K562 (cell line): ENCODE data around the gene HAPSTR1. TPM values are rescaled to one million over a fixed set of nuclear protein-coding genes. Genes with fewer than 3 reads are reported as not detected.

ENCODE experiments used
- CHD1 ChIP-seq: fragments of 200-600 bp; sonication (generic); IDR thresholded peaks from one replicate; pipeline ENCODE4 v1.6.1; 2012; ENCODE audit warnings: mild to moderate bottlenecking, moderate library complexity, low read length, inconsistent platforms
- CREM ChIP-seq: IDR thresholded peaks from 2 replicates; pipeline ENCODE4 v1.6.1; 2014; ENCODE audit warnings: antibody characterized with exemption, low read depth
- GTF2A2 ChIP-seq: IDR thresholded peaks from 2 replicates; pipeline ENCODE4 v1.6.1; 2016; ENCODE audit warnings: mild to moderate bottlenecking, missing genetic modification characterization, missing compliant biosample characterization
- HIVEP1 ChIP-seq: fragments of 250-450 bp; sonication (Bioruptor Pico); IDR thresholded peaks from 2 replicates; pipeline ENCODE4 v1.4.0; 2020; ENCODE audit warnings: mild to moderate bottlenecking
- KAT2B ChIP-seq: IDR thresholded peaks from one replicate; pipeline ENCODE4 v1.6.1; 2012; ENCODE audit warnings: low read depth, mild to moderate bottlenecking, control low read depth, inconsistent platforms, low read length, moderate library complexity
- KHSRP ChIP-seq: fragments of 450-650 bp; IDR thresholded peaks from 2 replicates; pipeline ENCODE4 v1.6.1; 2017
- PRDM10 ChIP-seq: fragments of 450-650 bp; IDR thresholded peaks from 2 replicates; pipeline ENCODE4 v1.6.1; 2018; ENCODE audit not compliant: partially characterized antibody
- RERE ChIP-seq: sonication (generic); formaldehyde crosslinking; IDR thresholded peaks from 2 replicates; pipeline ENCODE4 v1.8.0; 2023; ENCODE audit warnings: missing genetic modification reagents, mild to moderate bottlenecking, borderline replicate concordance
- RFX7 ChIP-seq: fragments of 250-450 bp; sonication (Bioruptor Pico); IDR thresholded peaks from 2 replicates; pipeline ENCODE4 v1.5.1; 2021; ENCODE audit warnings: mild to moderate bottlenecking
- SRF ChIP-seq, 2 experiments: fragments of 250-450, 450-650 bp in 1 of 2; sonication (Bioruptor Pico) in 1 of 2; sonication (generic) in 1 of 2; formaldehyde crosslinking; IDR thresholded peaks; 2 replicates each; pipeline versions ENCODE4 v1.5.0 to v1.5.1; 2020 to 2022; ENCODE audit warnings: mild to moderate bottlenecking in 1 of 2, missing genetic modification reagents in 1 of 2
- TAL1 ChIP-seq: fragments of 450-650 bp; IDR thresholded peaks from 2 replicates; pipeline ENCODE4 v1.6.1; 2016; ENCODE audit warnings: mild to moderate bottlenecking
- ZBTB9 ChIP-seq: fragments of 450-650 bp; formaldehyde crosslinking; IDR thresholded peaks from 2 replicates; pipeline ENCODE4 v1.4.0; 2020; ENCODE audit warnings: mild to moderate bottlenecking, moderate library complexity
- ZEB2 ChIP-seq: fragments of 450-650 bp; IDR thresholded peaks from 2 replicates; pipeline ENCODE4 v1.6.1; 2016
- ZNF41 ChIP-seq: fragments of 250-450 bp; sonication (Bioruptor Pico); conservative IDR thresholded peaks from 2 replicates; pipeline ENCODE4 v1.4.0; 2020; ENCODE audit warnings: mild to moderate bottlenecking
- ZNF431 ChIP-seq: sonication (generic); formaldehyde crosslinking; IDR thresholded peaks from 2 replicates; pipeline ENCODE4 v1.8.0; 2022; ENCODE audit warnings: mild to moderate bottlenecking, missing genetic modification reagents
- ZSCAN29 ChIP-seq: fragments of 450-650 bp; IDR thresholded peaks from 2 replicates; pipeline ENCODE4 v1.6.1; 2017
- polyA plus RNA-seq, 8 experiments: library from polyadenylated mRNA; depleted of rRNA in 4 of 8; stranded (reverse) in 5 of 8; unstranded in 3 of 8; fragments of >200 nt; fragmentation: Nextera tagmentation in 2 of 8; fragmentation: Illumina TruSeq in 1 of 8; extraction: Ambion mirVana in 2 of 8; extraction: Trizol in 1 of 8; gene quantifications; 2 replicates each; pipeline versions ENCODE4 v1.2.1 to v1.2.3, GENCODE V29; 2011 to 2014; ENCODE audit warnings: inconsistent platforms in 1 of 8, missing spikeins in 1 of 8
- total RNA-seq, 7 experiments: library from RNA; depleted of rRNA in 6 of 7; stranded (reverse); fragments of >200 nt in 6 of 7; fragmentation: Illumina TruSeq in 2 of 7; extraction: Trizol in 2 of 7; gene quantifications; 2 replicates each; pipeline versions ENCODE4 v1.2.1 to v1.2.3, GENCODE V29; 2011 to 2021; ENCODE audit warnings: low replicate concordance in 1 of 7
- TF ChIP-seq, protein P1 (sequence below): fragments of 250-450 bp; sonication (Bioruptor Pico); IDR thresholded peaks from 2 replicates; pipeline ENCODE4 v1.5.0; 2021

Gene HAPSTR1
- total and polyA plus RNA-seq, 9 of the 15 experiments (the other 6 are each of a cell fraction or from before 2014, with no cell fraction given), result 10.8 to 67.9 (median 36.5) TPM

DNA sequence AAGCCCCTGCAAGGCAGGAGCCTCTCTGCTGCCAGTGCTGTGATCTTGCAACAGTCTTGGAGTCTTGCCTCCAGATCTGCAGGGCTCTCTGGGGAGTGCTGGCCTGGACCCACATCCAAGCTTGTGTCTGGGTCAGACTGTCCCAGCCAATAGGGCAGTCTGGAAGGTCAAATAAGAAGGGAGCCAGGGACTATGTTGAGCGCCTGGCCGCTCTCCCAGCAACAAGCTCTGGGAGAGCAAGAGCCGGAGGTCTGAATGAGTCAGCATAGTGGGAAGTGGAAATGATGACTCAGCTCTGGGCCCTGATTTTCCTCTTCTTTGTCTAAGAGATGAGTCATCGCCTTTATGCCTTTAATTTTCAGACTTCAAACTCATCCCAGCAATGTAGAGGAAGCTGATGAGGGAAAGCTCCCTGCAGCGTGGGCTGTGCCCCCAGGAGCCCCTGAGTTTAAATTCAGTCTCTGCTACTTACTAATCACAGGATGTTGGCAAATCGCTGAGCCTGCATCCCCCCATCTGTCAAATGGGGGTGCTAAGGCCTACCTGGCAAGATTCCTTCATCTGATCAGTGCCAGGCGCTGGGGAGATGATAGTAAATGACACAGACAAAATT, 43.6 kb upstream of the HAPSTR1 start (continued):
- no peak for TF ChIP-seq RERE (CRISPR knock-in tag)
- peak; percentile 31; the same call in 1 of the 2 replicates for TF ChIP-seq CREM
- TF ChIP-seq KHSRP, result no peak
- no peak for TF ChIP-seq SRF (CRISPR knock-in tag; IDR thresholded peaks at IDR 0.05)
- no peak for TF ChIP-seq ZBTB9 (CRISPR knock-in tag)
- no peak for TF ChIP-seq KAT2B
- TF ChIP-seq, protein P1, sequence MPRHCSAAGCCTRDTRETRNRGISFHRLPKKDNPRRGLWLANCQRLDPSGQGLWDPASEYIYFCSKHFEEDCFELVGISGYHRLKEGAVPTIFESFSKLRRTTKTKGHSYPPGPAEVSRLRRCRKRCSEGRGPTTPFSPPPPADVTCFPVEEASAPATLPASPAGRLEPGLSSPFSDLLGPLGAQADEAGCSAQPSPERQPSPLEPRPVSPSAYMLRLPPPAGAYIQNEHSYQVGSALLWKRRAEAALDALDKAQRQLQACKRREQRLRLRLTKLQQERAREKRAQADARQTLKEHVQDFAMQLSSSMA (CRISPR knock-in tag), result no peak
- no peak for TF ChIP-seq CHD1
- no peak for TF ChIP-seq ZNF431
- TF ChIP-seq HIVEP1 (CRISPR knock-in tag), result no peak
- no peak for TF ChIP-seq PRDM10
- TF ChIP-seq ZEB2, result peak; percentile 34; the same call in 1 of the 2 replicates
- no peak for TF ChIP-seq TAL1
- no peak for TF ChIP-seq ZSCAN29
- TF ChIP-seq GTF2A2 (tag), result no peak
- no peak for TF ChIP-seq RFX7 (CRISPR knock-in tag)
- peak; percentile 91 for TF ChIP-seq ZNF41
